ENCODE results near the gene IGLL1.

IGLL1 gene

GRCh38 chr22:23531283-23531956 is 48.7 kb downstream of the IGLL1 start:
- no peak for DNase-seq (ENCODE audit: low spot score)
- no peak overlapping the region for H3K27ac ChIP-seq
- ChIA-PET POLR2A (ENCODE audit: low non-redundant PET) (no interaction called here), CTCF (interaction anchor here (0.7 kb wide), 1 partner anchor 961 kb away, joined by 3 read pairs; no protein-coding TSS in a partner anchor)
- no peak for TF ChIP-seq CTCF (conservative IDR thresholded peaks at IDR 0.05; ENCODE audit: low read depth)

- H3K27ac ChIP-seq = no peak overlapping the region
- no peak for DNase-seq (ENCODE audit: low spot score)
- CTCF ChIA-PET = no interaction called here
These were observed 49.3 kb downstream of the IGLL1 start for GRCh38 chr22:23530766-23531282.

GRCh38 chr22:23530106-23530505 is 50.0 kb downstream of the IGLL1 start:
- POLR2A ChIA-PET (ENCODE audit: low non-redundant PET) = no interaction called here
- H3K27ac ChIP-seq = no peak overlapping the region
- CTCF ChIA-PET = no interaction called here
- no peak for TF ChIP-seq CTCF (conservative IDR thresholded peaks at IDR 0.05; ENCODE audit: low read depth)
- DNase-seq (ENCODE audit: low spot score) = no peak

More at GRCh38 chr22:23530766-23531282, 49.3 kb downstream of the IGLL1 start:
- TF ChIP-seq CTCF (conservative IDR thresholded peaks at IDR 0.05; ENCODE audit: low read depth) = no peak
- POLR2A ChIA-PET (ENCODE audit: low non-redundant PET) = no interaction called here

- TF ChIP-seq CTCF (conservative IDR thresholded peaks at IDR 0.05; ENCODE audit: low read depth) = no peak
These were observed 50.7 kb downstream of the IGLL1 start for GRCh38 chr22:23529166-23530103.

GRCh38 chr22:23527971-23528740 is 51.9 kb downstream of the IGLL1 start:
- no peak for TF ChIP-seq CTCF (conservative IDR thresholded peaks at IDR 0.05; ENCODE audit: low read depth)
- ChIA-PET CTCF (no interaction called here), POLR2A (ENCODE audit: low non-redundant PET) (no interaction called here)
- no peak overlapping the region for H3K27ac ChIP-seq
- DNase-seq (ENCODE audit: low spot score) = no peak

More at GRCh38 chr22:23529166-23530103, 50.7 kb downstream of the IGLL1 start:
- no peak for DNase-seq (ENCODE audit: low spot score)
- POLR2A ChIA-PET (ENCODE audit: low non-redundant PET) = no interaction called here
- CTCF ChIA-PET = no interaction called here
- no peak overlapping the region for H3K27ac ChIP-seq
